BE2C (cell line): ENCODE measurements around the gene AGTPBP1.

Source experiments
- DNase-seq: peaks from one replicate; pipeline ENCODE4 v3.0.0-alpha.2; 2020
- H3K27me3 ChIP-seq: fragments of 250-450 bp; sonication (Bioruptor Pico); 2 replicates; pipeline ENCODE4 v1.5.1; 2020; ENCODE audit warnings: mild to moderate bottlenecking
- H3K36me3 ChIP-seq: fragments of 250-450 bp; sonication (Bioruptor Pico); 2 replicates; pipeline ENCODE4 v1.5.1; 2020; ENCODE audit warnings: mild to moderate bottlenecking
- H3K4me1 ChIP-seq: fragments of 250-450 bp; sonication (Bioruptor Pico); 2 replicates; pipeline ENCODE4 v1.5.1; 2020
- H3K4me3 ChIP-seq: 2 replicates; pipeline ENCODE4 v1.5.1; 2011; ENCODE audit warnings: low read depth, low read length
- H3K9me3 ChIP-seq: fragments of 250-450 bp; sonication (Bioruptor Pico); 2 replicates; pipeline ENCODE4 v1.5.1; 2020
- CTCF ChIP-seq: IDR thresholded peaks from 2 replicates; pipeline ENCODE4 v1.5.1; 2012; ENCODE audit warnings: mild to moderate bottlenecking, low read depth, low read length

AGTPBP1 gene

GRCh38 chr9:85658716-85659115, 83.0 kb downstream of the AGTPBP1 start:
- H3K4me1 ChIP-seq, result peaks cover 15% of the 10 kb centered on the region
- H3K9me3 ChIP-seq, result no peaks in the 10 kb centered on the region
- H3K36me3 ChIP-seq, result no peaks in the 10 kb centered on the region; the same call in 1 of the 2 replicates
- no peak overlapping the region for H3K4me3 ChIP-seq
- TF ChIP-seq CTCF, result no peak
- no peak for DNase-seq
- no peaks in the 10 kb centered on the region for H3K27me3 ChIP-seq

- Histone ChIP-seq H3K9me3 (no peaks in the 10 kb centered on the region), H3K27me3 (no peaks in the 10 kb centered on the region), H3K36me3 (no peaks in the 10 kb centered on the region; the same call in 1 of the 2 replicates), H3K4me3 (no peak overlapping the region), H3K4me1 (no peaks in the 10 kb centered on the region; the same call in 1 of the 2 replicates)
- DNase-seq, result no peak
- no peak for TF ChIP-seq CTCF
Measured at GRCh38 chr9:85653153-85653552, 88.6 kb downstream of the AGTPBP1 start.

- no peaks in the 10 kb centered on the region; the same call in 1 of the 2 replicates for H3K36me3 ChIP-seq
- no peak for TF ChIP-seq CTCF
- no peak for DNase-seq
Measured at GRCh38 chr9:85647571-85647970, 94.2 kb downstream of the AGTPBP1 start.

GRCh38 chr9:85645909-85646627, 95.7 kb downstream of the AGTPBP1 start:
- Histone ChIP-seq H3K4me1 (no peaks in the 10 kb centered on the region), H3K4me3 (no peak overlapping the region), H3K9me3 (no peaks in the 10 kb centered on the region), H3K27me3 (no peaks in the 10 kb centered on the region), H3K36me3 (no peaks in the 10 kb centered on the region; the same call in 1 of the 2 replicates)
- no peak for TF ChIP-seq CTCF
- no peak for DNase-seq

More at GRCh38 chr9:85647571-85647970, 94.2 kb downstream of the AGTPBP1 start:
- no peaks in the 10 kb centered on the region for H3K4me1 ChIP-seq
- no peak overlapping the region for H3K4me3 ChIP-seq
- no peaks in the 10 kb centered on the region for H3K9me3 ChIP-seq
- no peaks in the 10 kb centered on the region for H3K27me3 ChIP-seq

GRCh38 chr9:85640425-85640824, 101.3 kb downstream of the AGTPBP1 start:
- H3K4me1 ChIP-seq, result peaks cover 5% of the 10 kb centered on the region; the same call in 1 of the 2 replicates
- H3K9me3 ChIP-seq, result no peaks in the 10 kb centered on the region
- H3K36me3 ChIP-seq, result no peaks in the 10 kb centered on the region
- no peak for TF ChIP-seq CTCF
- no peak overlapping the region for H3K4me3 ChIP-seq
- no peaks in the 10 kb centered on the region for H3K27me3 ChIP-seq
- no peak for DNase-seq

GRCh38 chr9:85639675-85640186, 102.0 kb downstream of the AGTPBP1 start:
- no peaks in the 10 kb centered on the region for H3K36me3 ChIP-seq

More at GRCh38 chr9:85639675-85640186, 102.0 kb downstream of the AGTPBP1 start:
- TF ChIP-seq CTCF, result no peak
- Histone ChIP-seq H3K9me3 (no peaks in the 10 kb centered on the region), H3K27me3 (no peaks in the 10 kb centered on the region), H3K4me3 (no peak overlapping the region), H3K4me1 (peaks cover 5% of the 10 kb centered on the region; the same call in 1 of the 2 replicates)
- DNase-seq, result no peak
